ENCODE results near the gene PRDM11. TPM values are rescaled to one million over a fixed set of nuclear protein-coding genes. Genes with fewer than 3 reads are reported as not detected.

PRDM11 gene
- total and polyA plus RNA-seq, 2 of the 8 experiments (the other 6 are each of a cell fraction or from before 2014, with no cell fraction given), result 3.6 to 11.7 TPM

DNA sequence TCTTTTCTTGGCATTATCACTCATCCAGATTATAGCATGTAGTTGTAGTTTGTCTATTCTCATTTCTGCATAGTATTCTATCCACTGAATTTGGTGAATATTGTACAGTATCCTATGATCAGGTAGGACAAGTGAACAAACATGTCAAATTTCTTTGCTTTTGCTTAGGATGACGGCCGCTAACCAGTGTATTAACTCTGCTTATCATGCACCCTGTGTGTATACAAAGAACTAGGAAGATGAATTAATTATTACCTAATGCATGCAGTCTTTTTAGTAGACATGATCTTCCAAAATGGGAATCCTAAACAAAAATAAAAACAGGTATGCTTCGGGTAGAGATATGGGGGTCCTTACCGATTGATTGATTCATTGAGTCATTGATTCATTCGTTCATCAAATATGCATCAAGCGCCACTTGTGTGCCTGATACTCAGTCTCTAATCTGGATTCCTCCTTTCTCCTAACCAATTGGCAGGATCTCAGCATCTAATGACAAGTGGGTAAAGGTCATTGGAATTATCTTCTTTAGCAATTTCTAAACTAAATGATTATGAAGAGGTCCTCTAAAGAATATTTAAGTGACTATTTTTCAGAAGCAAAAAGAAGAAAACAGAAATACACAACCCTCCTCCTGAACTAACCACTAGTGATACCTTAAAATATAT lies 27.9 kb downstream of the PRDM11 start (continued):
- TF ChIP-seq, protein P1, sequence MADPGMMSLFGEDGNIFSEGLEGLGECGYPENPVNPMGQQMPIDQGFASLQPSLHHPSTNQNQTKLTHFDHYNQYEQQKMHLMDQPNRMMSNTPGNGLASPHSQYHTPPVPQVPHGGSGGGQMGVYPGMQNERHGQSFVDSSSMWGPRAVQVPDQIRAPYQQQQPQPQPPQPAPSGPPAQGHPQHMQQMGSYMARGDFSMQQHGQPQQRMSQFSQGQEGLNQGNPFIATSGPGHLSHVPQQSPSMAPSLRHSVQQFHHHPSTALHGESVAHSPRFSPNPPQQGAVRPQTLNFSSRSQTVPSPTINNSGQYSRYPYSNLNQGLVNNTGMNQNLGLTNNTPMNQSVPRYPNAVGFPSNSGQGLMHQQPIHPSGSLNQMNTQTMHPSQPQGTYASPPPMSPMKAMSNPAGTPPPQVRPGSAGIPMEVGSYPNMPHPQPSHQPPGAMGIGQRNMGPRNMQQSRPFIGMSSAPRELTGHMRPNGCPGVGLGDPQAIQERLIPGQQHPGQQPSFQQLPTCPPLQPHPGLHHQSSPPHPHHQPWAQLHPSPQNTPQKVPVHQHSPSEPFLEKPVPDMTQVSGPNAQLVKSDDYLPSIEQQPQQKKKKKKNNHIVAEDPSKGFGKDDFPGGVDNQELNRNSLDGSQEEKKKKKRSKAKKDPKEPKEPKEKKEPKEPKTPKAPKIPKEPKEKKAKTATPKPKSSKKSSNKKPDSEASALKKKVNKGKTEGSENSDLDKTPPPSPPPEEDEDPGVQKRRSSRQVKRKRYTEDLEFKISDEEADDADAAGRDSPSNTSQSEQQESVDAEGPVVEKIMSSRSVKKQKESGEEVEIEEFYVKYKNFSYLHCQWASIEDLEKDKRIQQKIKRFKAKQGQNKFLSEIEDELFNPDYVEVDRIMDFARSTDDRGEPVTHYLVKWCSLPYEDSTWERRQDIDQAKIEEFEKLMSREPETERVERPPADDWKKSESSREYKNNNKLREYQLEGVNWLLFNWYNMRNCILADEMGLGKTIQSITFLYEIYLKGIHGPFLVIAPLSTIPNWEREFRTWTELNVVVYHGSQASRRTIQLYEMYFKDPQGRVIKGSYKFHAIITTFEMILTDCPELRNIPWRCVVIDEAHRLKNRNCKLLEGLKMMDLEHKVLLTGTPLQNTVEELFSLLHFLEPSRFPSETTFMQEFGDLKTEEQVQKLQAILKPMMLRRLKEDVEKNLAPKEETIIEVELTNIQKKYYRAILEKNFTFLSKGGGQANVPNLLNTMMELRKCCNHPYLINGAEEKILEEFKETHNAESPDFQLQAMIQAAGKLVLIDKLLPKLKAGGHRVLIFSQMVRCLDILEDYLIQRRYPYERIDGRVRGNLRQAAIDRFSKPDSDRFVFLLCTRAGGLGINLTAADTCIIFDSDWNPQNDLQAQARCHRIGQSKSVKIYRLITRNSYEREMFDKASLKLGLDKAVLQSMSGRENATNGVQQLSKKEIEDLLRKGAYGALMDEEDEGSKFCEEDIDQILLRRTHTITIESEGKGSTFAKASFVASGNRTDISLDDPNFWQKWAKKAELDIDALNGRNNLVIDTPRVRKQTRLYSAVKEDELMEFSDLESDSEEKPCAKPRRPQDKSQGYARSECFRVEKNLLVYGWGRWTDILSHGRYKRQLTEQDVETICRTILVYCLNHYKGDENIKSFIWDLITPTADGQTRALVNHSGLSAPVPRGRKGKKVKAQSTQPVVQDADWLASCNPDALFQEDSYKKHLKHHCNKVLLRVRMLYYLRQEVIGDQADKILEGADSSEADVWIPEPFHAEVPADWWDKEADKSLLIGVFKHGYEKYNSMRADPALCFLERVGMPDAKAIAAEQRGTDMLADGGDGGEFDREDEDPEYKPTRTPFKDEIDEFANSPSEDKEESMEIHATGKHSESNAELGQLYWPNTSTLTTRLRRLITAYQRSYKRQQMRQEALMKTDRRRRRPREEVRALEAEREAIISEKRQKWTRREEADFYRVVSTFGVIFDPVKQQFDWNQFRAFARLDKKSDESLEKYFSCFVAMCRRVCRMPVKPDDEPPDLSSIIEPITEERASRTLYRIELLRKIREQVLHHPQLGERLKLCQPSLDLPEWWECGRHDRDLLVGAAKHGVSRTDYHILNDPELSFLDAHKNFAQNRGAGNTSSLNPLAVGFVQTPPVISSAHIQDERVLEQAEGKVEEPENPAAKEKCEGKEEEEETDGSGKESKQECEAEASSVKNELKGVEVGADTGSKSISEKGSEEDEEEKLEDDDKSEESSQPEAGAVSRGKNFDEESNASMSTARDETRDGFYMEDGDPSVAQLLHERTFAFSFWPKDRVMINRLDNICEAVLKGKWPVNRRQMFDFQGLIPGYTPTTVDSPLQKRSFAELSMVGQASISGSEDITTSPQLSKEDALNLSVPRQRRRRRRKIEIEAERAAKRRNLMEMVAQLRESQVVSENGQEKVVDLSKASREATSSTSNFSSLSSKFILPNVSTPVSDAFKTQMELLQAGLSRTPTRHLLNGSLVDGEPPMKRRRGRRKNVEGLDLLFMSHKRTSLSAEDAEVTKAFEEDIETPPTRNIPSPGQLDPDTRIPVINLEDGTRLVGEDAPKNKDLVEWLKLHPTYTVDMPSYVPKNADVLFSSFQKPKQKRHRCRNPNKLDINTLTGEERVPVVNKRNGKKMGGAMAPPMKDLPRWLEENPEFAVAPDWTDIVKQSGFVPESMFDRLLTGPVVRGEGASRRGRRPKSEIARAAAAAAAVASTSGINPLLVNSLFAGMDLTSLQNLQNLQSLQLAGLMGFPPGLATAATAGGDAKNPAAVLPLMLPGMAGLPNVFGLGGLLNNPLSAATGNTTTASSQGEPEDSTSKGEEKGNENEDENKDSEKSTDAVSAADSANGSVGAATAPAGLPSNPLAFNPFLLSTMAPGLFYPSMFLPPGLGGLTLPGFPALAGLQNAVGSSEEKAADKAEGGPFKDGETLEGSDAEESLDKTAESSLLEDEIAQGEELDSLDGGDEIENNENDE (IDR thresholded peaks at IDR 0.05; ENCODE audit: insufficient replicate concordance, low read length), result no peak
- TF ChIP-seq KDM1A (IDR thresholded peaks at IDR 0.05; ENCODE audit: borderline replicate concordance, low read length) (no peak), RXRA (IDR thresholded peaks at IDR 0.05; ENCODE audit: insufficient read depth, low read depth, low read length) (no peak), TAF1 (IDR thresholded peaks at IDR 0.05; ENCODE audit: low read depth, low read length) (no peak), RNF2 (IDR thresholded peaks at IDR 0.05; ENCODE audit: borderline replicate concordance, low read depth, low read length, missing control alignments, poor library complexity, severe bottlenecking) (no peak), CTBP2 (IDR thresholded peaks at IDR 0.05; ENCODE audit: borderline replicate concordance, insufficient read depth, insufficient read length, low read length) (no peak), FOSL1 (IDR thresholded peaks at IDR 0.05; ENCODE audit: insufficient read depth, low read depth, low read length) (no peak), POLR2A (IDR thresholded peaks at IDR 0.05; ENCODE audit: control extremely low read depth in 1 of 2, low read depth in 2 of 2, low read length in 2 of 2) (no peak), CHD2 (IDR thresholded peaks at IDR 0.05; ENCODE audit: low read length) (no peak), TEAD4 (IDR thresholded peaks at IDR 0.05; ENCODE audit: low read depth, low read length) (no peak), BRCA1 (IDR thresholded peaks at IDR 0.05; ENCODE audit: low read depth, low read length) (no peak)

All from H1 (cell line).